OCI-LY3 (cell line): Measurements from ENCODE around the gene USP10.

Source experiments
- EZH2phosphoT487 ChIP-seq: fragments of 200-600 bp; shearing (Covaris generic); IDR thresholded peaks from 2 replicates; pipeline ENCODE4 v1.6.1; 2018; ENCODE audit warnings: antibody characterized with exemption, mixed run types, low read depth
- TF ChIP-seq, protein P1 (sequence below): fragments of 200-600, 300-600 bp; sonication (generic); IDR thresholded peaks from 2 replicates; pipeline ENCODE4 v1.5.1; 2014; ENCODE audit warnings: antibody characterized with exemption, low read length, low read depth

DNA sequence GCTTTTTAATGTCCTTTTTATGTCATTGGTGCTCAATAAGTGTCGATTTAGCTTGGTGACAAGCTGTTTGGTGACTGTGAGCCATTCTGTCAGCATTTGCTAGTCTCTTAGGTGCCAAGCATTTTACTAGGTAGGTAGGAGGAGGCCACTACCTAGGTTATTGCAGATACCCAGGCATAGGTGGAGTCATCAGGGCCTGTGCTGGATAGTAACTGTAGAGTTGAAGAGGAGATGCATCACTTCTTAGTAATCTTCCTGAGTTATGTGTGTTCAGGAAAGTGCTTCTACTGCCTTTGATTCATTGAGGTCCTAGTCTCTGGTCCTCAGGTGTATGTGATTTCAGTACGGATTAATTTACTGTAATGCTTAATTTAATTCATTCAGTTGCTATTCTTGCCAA is 17.7 kb downstream of the USP10 start:
- TF ChIP-seq, protein P1, sequence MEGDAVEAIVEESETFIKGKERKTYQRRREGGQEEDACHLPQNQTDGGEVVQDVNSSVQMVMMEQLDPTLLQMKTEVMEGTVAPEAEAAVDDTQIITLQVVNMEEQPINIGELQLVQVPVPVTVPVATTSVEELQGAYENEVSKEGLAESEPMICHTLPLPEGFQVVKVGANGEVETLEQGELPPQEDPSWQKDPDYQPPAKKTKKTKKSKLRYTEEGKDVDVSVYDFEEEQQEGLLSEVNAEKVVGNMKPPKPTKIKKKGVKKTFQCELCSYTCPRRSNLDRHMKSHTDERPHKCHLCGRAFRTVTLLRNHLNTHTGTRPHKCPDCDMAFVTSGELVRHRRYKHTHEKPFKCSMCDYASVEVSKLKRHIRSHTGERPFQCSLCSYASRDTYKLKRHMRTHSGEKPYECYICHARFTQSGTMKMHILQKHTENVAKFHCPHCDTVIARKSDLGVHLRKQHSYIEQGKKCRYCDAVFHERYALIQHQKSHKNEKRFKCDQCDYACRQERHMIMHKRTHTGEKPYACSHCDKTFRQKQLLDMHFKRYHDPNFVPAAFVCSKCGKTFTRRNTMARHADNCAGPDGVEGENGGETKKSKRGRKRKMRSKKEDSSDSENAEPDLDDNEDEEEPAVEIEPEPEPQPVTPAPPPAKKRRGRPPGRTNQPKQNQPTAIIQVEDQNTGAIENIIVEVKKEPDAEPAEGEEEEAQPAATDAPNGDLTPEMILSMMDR = no peak
- TF ChIP-seq EZH2phosphoT487 = no peak
